GM12864 (cell line): ENCODE measurements around the gene PFKP.

Source experiments
- DNase-seq: peaks from one replicate; pipeline ENCODE4 v3.0.0-alpha.2; 2011; ENCODE audit warnings: low read depth
- H3K4me3 ChIP-seq: 2 replicates; pipeline ENCODE4 v1.5.1; 2011; ENCODE audit warnings: mild to moderate bottlenecking, low read depth, low read length, control low read depth
- TF ChIP-seq, protein P1 (sequence below): IDR thresholded peaks from 2 replicates; pipeline ENCODE4 v1.5.1; 2011; ENCODE audit warnings: low read depth, mild to moderate bottlenecking, moderate library complexity, low read length, control low read depth, inconsistent platforms; ENCODE audit errors: missing control alignments

PFKP gene

DNA sequence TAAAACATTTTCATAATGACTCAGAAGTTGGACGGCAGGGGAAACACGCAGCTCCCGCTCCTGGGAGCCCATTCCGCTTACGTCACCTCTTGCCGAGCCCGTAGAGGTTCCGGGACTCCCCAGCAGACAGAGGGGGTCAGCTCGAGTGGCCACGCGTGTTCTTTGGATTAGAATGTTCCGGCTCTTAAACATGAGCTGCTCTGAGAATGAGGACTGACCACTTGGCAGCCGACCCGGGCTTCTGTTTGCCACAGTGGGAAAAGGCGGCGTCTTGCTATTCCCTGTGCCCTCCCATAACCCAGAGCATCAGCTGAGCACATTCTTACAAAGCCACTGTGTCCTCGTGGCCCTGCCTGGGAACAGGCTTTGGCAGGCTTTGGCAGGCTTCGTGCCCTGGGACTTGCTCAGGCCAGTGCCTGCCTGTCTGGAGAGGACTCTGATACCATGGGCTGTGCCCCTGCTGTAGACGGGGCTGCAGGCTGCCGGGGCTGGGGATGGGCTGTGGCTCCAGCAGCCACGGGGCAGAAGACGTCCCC lies 40.1 kb downstream of the PFKP start:
- TF ChIP-seq, protein P1, sequence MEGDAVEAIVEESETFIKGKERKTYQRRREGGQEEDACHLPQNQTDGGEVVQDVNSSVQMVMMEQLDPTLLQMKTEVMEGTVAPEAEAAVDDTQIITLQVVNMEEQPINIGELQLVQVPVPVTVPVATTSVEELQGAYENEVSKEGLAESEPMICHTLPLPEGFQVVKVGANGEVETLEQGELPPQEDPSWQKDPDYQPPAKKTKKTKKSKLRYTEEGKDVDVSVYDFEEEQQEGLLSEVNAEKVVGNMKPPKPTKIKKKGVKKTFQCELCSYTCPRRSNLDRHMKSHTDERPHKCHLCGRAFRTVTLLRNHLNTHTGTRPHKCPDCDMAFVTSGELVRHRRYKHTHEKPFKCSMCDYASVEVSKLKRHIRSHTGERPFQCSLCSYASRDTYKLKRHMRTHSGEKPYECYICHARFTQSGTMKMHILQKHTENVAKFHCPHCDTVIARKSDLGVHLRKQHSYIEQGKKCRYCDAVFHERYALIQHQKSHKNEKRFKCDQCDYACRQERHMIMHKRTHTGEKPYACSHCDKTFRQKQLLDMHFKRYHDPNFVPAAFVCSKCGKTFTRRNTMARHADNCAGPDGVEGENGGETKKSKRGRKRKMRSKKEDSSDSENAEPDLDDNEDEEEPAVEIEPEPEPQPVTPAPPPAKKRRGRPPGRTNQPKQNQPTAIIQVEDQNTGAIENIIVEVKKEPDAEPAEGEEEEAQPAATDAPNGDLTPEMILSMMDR: no peak
- DNase-seq: no peak
- H3K4me3 ChIP-seq: no peak overlapping the region

DNA sequence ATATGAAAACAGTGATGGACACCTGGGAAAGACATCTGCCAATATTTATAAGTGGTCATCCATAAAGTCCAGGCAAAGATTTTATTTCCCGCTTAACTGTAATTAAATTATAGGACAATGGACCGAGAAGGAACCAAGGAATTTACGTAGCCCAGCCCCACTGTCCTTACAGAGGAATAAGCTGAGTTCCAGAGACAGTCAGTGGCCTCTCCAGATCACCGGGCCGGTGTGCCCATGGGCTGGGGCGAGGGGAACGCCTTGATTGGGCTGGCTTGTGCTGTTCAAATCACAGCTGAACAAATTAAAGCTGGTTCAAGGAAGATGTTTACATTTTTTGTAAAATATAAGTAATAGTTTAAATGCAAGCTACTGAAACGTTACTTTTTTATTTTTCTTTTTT lies 40.7 kb downstream of the PFKP start:
- no peak for DNase-seq
- TF ChIP-seq, protein P1: no peak
- H3K4me3 ChIP-seq: no peak overlapping the region

DNA sequence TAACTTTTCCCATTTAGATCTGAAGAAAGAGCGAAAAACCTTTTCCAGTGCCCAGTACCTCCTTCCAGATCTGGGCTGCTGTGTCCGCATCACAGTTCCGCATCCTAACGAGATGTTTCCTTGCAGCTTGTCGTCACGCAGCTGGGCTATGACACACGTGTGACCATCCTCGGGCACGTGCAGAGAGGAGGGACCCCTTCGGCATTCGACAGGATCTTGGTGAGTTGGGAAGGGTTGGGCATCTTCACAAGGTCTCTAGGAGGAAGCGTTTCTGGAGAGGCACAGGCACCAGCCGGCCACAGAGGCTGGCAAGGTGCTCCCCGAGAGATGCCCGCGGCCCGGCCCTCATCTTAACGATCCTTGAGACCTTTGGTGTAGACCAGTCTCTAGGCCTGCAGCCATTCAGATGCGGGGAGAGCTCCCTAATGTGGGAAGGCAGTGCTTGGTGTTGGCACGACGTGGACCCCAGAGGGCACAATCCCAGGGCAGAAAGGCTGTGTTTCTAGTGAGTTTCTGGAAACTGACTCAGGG lies 41.3 kb downstream of the PFKP start:
- no peak for DNase-seq
- H3K4me3 ChIP-seq: no peak overlapping the region
- TF ChIP-seq, protein P1: no peak

DNA sequence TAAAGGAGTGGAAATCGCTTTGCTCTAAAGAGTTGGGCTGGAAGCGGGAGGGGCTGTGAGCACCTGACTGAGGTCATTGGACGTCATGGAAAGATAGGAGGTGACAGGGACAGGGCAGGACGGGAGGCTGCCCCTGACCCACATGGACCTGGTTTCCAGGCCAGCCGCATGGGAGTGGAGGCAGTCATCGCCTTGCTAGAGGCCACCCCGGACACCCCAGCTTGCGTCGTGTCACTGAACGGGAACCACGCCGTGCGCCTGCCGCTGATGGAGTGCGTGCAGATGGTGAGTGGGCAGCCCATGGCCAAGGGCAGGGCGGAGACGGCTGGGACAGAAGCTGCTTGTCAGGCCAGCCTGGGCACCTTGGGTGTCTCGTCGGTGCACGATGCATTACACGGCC lies 41.8 kb downstream of the PFKP start:
- TF ChIP-seq, protein P1: no peak
- no peak for DNase-seq
- no peak overlapping the region for H3K4me3 ChIP-seq

DNA sequence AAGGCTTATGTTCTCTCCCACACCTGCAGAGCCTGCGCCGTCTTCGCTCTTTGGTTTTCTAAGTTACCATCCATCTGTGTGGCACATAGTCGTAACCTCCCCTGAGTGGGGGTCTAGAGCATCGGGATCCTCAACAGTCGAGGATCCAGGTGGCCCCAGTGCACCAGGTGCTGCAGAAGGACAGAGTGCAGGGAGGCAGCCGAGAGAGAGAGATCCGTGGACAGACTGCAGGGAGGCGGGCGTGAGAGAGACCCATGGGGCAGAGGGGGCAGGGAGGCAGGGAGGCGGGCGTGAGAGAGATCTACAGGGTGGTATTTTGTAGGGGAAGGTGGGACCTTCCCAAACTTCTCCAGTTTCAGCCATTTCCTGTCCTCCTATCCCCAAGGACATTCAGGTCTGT lies 42.3 kb downstream of the PFKP start:
- H3K4me3 ChIP-seq: no peak overlapping the region
- TF ChIP-seq, protein P1: no peak
- DNase-seq: no peak

DNA sequence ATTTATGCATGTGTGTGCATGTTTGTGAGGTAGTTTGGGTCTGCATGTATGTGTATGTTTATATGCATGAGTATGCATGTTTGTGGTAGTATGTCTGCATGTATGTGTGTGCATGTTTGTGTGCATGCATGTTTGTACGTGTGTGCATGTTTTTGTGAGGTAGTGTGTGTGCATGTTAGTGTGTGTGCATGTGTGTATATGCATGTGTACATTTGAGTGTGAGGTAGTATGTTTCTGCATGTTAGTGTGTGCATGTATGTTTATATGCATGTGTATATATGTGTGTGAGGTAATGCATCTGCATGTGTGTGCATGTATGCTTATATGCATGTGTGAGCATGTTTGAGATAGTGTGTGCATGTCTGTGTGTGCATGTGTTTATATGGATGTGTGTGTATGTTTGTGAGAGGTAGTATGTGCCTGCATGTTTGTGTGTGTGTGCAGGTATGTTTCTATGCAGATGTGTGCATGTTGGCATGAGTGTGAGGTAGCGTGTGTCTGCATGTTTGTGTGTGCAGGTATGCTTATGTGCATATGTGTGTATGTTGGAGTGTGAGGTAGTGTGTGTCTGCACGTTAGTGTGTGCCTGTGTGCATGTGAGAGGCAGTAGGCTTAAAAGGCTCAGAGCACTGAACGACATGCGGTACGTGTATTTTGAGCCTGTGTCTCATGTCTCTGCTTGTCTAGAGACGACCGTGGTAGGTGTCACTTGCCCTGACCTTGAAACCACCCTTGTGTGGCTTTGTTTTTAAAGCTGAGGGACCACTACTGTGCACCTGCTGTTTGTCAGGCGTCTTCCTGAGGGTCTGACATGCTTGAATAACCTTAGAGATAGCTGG lies 43.7 kb downstream of the PFKP start:
- no peak overlapping the region for H3K4me3 ChIP-seq
- no peak for DNase-seq
- TF ChIP-seq, protein P1: no peak

DNA sequence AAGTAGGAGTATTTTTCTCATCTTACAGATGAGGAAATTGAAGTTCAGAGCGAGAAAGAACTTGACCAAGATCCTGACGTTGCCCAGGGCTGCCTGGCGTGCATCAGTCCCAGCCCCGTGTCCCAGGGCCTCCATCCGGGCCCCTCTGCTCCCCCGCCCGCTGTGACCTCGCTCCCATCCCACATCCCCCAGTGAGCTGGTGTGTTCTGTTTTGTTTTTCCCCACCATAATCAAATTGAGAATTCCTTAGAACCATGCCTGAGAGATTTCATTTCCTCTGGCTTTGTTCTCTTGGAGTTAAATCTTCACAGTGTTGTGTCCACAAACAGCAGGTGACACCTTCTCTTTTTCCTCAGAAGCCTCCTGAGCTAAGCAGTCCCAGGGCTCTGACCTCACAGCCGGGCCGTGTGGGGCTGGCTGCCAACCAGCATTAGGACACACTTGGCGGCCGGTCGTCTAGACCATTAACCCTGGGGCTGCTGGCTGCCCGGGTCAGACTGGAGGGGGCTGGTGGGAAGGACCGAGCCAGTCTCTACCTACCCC lies 44.3 kb downstream of the PFKP start:
- DNase-seq: no peak
- TF ChIP-seq, protein P1: no peak
- no peak overlapping the region for H3K4me3 ChIP-seq
